OCI-LY3 (cell line): ENCODE measurements around the gene RASSF9.

Source experiments
- CTCF ChIP-seq: fragments of 200-600, 300-600 bp; sonication (generic); IDR thresholded peaks from 2 replicates; pipeline ENCODE4 v1.5.1; 2014; ENCODE audit warnings: antibody characterized with exemption, low read length, low read depth
- EZH2phosphoT487 ChIP-seq: fragments of 200-600 bp; shearing (Covaris generic); IDR thresholded peaks from 2 replicates; pipeline ENCODE4 v1.6.1; 2018; ENCODE audit warnings: antibody characterized with exemption, mixed run types, low read depth

- TF ChIP-seq CTCF, result no peak
- TF ChIP-seq EZH2phosphoT487, result no peak
Observed at GRCh38 chr12:85855305-85855704, 19.1 kb upstream of the RASSF9 start.
